Astrocyte (in vitro differentiated cells and primary cell): Measurements from ENCODE around the gene RAP1A.
"Not testable (repeated sequence)": the region's sequence is repeated elsewhere in the genome, so short reads cannot be mapped to it uniquely, and the experiment has no call there.

Experiments
- CTCF ChIP-seq: IDR thresholded peaks from 2 replicates; pipeline ENCODE4 v1.5.1; 2011; ENCODE audit warnings: low read depth, mild to moderate bottlenecking, inconsistent platforms, low read length, moderate library complexity; ENCODE audit not compliant: insufficient read depth
- EZH2 ChIP-seq: IDR thresholded peaks from 2 replicates; pipeline ENCODE4 v1.6.1; 2012; ENCODE audit warnings: mild to moderate bottlenecking, low read length, inconsistent platforms; ENCODE audit not compliant: insufficient read depth

GRCh38 chr1:111685293-111686153 lies 65.9 kb downstream of the RAP1A start:
- not testable (repeated sequence) for TF ChIP-seq EZH2, CTCF
